ENCODE data around the gene SLC8A1.

SLC8A1 gene

GRCh38 chr2:40219141-40219540, 232.7 kb downstream of the SLC8A1 start:
- no peak overlapping the region for H3K4me3 ChIP-seq (ENCODE audit: low read depth in 1 of 2, low read length in 2 of 2)
- H3K4me1 ChIP-seq (ENCODE audit: control insufficient read depth in 1 of 2, insufficient read depth in 2 of 2, low read length in 2 of 2): peaks cover 5 to 16% of the 10 kb centered on the region in 2 donors
- no peak overlapping the region for H3K9ac ChIP-seq (ENCODE audit: low read depth in 1 of 2, low read length in 2 of 2)
- no peaks in the 10 kb centered on the region for H3K36me3 ChIP-seq (ENCODE audit: control insufficient read depth in 1 of 2, insufficient read depth in 2 of 2, low read length in 2 of 2)
- H3K9me3 ChIP-seq (ENCODE audit: control insufficient read depth in 1 of 2, low read length in 2 of 2): no peaks in the 10 kb centered on the region
- no peak overlapping the region for H3K27ac ChIP-seq (ENCODE audit: low read depth, low read length)
- no peaks in the 10 kb centered on the region for H3K27me3 ChIP-seq (ENCODE audit: control insufficient read depth in 1 of 2, insufficient read depth in 2 of 2, low read length in 2 of 2)

DNA sequence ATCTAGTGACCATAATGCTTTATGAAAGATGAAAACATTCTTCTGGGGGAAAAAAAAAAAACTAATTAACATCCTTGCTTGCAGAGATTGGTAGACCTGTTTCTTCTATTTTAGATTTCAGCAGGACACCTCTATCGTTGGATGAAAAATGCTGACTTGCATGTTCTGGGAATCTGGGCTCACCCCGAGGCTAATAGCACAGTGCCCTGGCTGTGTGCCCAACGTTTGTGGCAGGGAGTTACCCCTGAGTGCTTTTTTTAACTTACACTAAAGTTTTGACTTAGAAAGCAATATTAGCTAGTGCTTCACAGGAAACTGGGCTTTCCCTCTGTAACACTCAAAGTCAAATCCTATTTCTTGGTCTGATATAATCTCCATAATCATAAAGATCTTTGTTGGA, 233.2 kb downstream of the SLC8A1 start:
- Histone ChIP-seq H3K27me3 (ENCODE audit: control insufficient read depth in 1 of 2, insufficient read depth in 2 of 2, low read length in 2 of 2) (no peaks in the 10 kb centered on the region), H3K9ac (ENCODE audit: low read depth in 1 of 2, low read length in 2 of 2) (no peak overlapping the region), H3K27ac (ENCODE audit: low read depth, low read length) (no peak overlapping the region), H3K9me3 (ENCODE audit: control insufficient read depth in 1 of 2, low read length in 2 of 2) (no peaks in the 10 kb centered on the region), H3K36me3 (ENCODE audit: control insufficient read depth in 1 of 2, insufficient read depth in 2 of 2, low read length in 2 of 2) (no peaks in the 10 kb centered on the region), H3K4me3 (ENCODE audit: low read depth in 1 of 2, low read length in 2 of 2) (no peak overlapping the region), H3K4me1 (ENCODE audit: control insufficient read depth in 1 of 2, insufficient read depth in 2 of 2, low read length in 2 of 2) (peaks cover 5 to 16% of the 10 kb centered on the region in 2 donors)

GRCh38 chr2:40213619-40214018, 238.3 kb downstream of the SLC8A1 start:
- Histone ChIP-seq H3K9ac (ENCODE audit: low read depth in 1 of 2, low read length in 2 of 2) (no peak overlapping the region), H3K27me3 (ENCODE audit: control insufficient read depth in 1 of 2, insufficient read depth in 2 of 2, low read length in 2 of 2) (no peaks in the 10 kb centered on the region), H3K9me3 (ENCODE audit: control insufficient read depth in 1 of 2, low read length in 2 of 2) (no peaks in the 10 kb centered on the region), H3K4me3 (ENCODE audit: low read depth in 1 of 2, low read length in 2 of 2) (no peak overlapping the region), H3K36me3 (ENCODE audit: control insufficient read depth in 1 of 2, insufficient read depth in 2 of 2, low read length in 2 of 2) (no peaks in the 10 kb centered on the region), H3K4me1 (ENCODE audit: control insufficient read depth in 1 of 2, insufficient read depth in 2 of 2, low read length in 2 of 2) (peaks cover under 1 to 12% of the 10 kb centered on the region in 2 donors), H3K27ac (ENCODE audit: low read depth, low read length) (no peak overlapping the region)

DNA sequence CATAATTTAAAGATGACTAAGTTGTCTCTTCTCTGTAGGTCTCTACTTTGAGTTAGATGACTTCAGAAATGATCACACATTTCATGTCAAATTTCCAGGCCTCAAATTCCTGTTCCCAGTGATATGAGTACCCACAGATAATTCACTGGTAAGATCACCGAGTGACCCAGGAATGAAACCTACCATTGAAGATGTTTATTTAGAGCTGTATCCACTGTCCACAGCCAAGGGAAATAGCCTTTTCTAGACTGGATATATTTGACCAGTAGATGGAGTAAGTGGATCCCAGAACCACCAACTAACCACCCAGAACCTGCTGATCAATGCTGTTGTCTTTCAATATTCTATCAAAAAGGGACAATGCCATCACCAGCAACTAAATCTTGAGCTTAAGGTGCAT, 238.8 kb downstream of the SLC8A1 start:
- H3K27ac ChIP-seq (ENCODE audit: low read depth, low read length): no peak overlapping the region
- no peaks in the 10 kb centered on the region for H3K9me3 ChIP-seq (ENCODE audit: control insufficient read depth in 1 of 2, low read length in 2 of 2)
- no peak overlapping the region for H3K4me3 ChIP-seq (ENCODE audit: low read depth in 1 of 2, low read length in 2 of 2)
- no peaks in the 10 kb centered on the region for H3K27me3 ChIP-seq (ENCODE audit: control insufficient read depth in 1 of 2, insufficient read depth in 2 of 2, low read length in 2 of 2)
- peaks cover 0 to 7% of the 10 kb centered on the region in 2 donors for H3K4me1 ChIP-seq (ENCODE audit: control insufficient read depth in 1 of 2, insufficient read depth in 2 of 2, low read length in 2 of 2)
- H3K9ac ChIP-seq (ENCODE audit: low read depth in 1 of 2, low read length in 2 of 2): no peak overlapping the region
- H3K36me3 ChIP-seq (ENCODE audit: control insufficient read depth in 1 of 2, insufficient read depth in 2 of 2, low read length in 2 of 2): no peaks in the 10 kb centered on the region

DNA sequence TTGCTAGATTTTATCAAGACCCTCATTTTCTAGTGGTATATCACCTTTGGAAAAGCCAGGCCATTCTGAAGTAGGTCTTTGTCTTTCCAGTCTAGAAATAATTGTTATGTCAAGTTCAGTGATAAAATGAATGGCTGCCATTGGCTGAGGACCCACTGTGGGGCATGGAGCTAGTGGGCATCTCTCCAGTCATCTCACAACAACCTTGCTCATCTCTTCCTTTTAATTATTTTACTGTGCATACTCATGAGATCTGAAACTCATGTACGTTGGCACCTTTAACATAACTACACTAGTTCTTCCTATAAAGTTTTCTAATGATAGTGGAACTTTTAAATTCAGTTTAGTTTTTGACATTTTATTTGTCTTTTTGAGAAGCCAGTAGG, 240.9 kb downstream of the SLC8A1 start:
- Histone ChIP-seq H3K36me3 (ENCODE audit: control insufficient read depth in 1 of 2, insufficient read depth in 2 of 2, low read length in 2 of 2) (no peaks in the 10 kb centered on the region), H3K4me1 (ENCODE audit: control insufficient read depth in 1 of 2, insufficient read depth in 2 of 2, low read length in 2 of 2) (no peaks in the 10 kb centered on the region), H3K27me3 (ENCODE audit: control insufficient read depth in 1 of 2, insufficient read depth in 2 of 2, low read length in 2 of 2) (no peaks in the 10 kb centered on the region), H3K9me3 (ENCODE audit: control insufficient read depth in 1 of 2, low read length in 2 of 2) (no peaks in the 10 kb centered on the region), H3K4me3 (ENCODE audit: low read depth in 1 of 2, low read length in 2 of 2) (no peak overlapping the region), H3K27ac (ENCODE audit: low read depth, low read length) (no peak overlapping the region), H3K9ac (ENCODE audit: low read depth in 1 of 2, low read length in 2 of 2) (no peak overlapping the region)

DNA sequence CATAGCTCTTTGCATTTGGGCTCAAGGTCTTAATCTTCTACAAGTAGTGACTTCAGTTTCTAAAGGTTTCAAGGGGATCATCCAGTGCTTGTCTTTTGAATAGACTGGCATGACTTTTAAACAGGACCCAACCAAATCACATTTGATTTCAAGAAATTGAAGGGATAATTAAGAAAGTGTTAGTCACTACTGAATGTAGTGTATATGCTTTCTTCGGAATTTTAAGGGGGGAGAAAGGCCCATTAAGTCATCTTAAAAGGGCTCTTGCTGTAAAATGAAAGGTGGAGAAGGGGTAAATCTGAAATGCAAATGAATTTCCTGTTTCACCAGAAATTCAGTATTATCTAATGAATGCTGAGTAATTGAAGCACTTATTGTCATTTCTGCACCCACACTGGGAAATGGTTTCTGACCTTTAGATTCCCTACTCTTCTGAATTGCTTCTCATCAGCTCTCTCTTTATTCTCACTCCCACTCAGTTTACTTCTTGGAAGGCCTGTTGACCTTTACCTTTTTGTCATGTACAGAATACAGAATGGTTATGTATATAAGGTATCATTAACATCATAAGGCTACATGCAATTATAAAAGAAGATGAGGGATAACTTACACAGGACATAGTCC, 241.4 kb downstream of the SLC8A1 start:
- Histone ChIP-seq H3K36me3 (ENCODE audit: control insufficient read depth in 1 of 2, insufficient read depth in 2 of 2, low read length in 2 of 2) (no peaks in the 10 kb centered on the region), H3K4me3 (ENCODE audit: low read depth in 1 of 2, low read length in 2 of 2) (no peak overlapping the region), H3K4me1 (ENCODE audit: control insufficient read depth in 1 of 2, insufficient read depth in 2 of 2, low read length in 2 of 2) (no peaks in the 10 kb centered on the region), H3K27ac (ENCODE audit: low read depth, low read length) (no peak overlapping the region), H3K9ac (ENCODE audit: low read depth in 1 of 2, low read length in 2 of 2) (no peak overlapping the region), H3K9me3 (ENCODE audit: control insufficient read depth in 1 of 2, low read length in 2 of 2) (no peaks in the 10 kb centered on the region), H3K27me3 (ENCODE audit: control insufficient read depth in 1 of 2, insufficient read depth in 2 of 2, low read length in 2 of 2) (no peaks in the 10 kb centered on the region)

DNA sequence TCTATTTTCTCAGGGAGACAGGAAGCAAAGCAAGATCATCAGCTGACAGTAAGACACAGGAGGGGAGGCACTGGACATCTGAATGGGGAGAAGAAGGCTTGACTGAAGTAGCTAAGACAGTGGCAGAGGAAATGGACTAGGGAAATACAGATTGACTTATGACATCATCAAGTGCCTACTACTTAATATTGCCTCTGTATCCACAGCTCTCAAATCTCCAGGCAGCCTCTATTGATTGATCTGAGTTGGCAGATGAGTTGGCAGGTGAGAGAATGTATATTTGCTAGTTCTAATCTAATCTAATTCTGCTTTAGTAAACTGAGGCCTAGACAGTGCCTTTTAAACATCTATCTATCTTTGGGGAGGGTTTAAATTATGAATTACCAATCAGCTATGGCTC, 242.1 kb downstream of the SLC8A1 start:
- Histone ChIP-seq H3K4me3 (ENCODE audit: low read depth in 1 of 2, low read length in 2 of 2) (no peak overlapping the region), H3K9ac (ENCODE audit: low read depth in 1 of 2, low read length in 2 of 2) (no peak overlapping the region), H3K27ac (ENCODE audit: low read depth, low read length) (no peak overlapping the region), H3K4me1 (ENCODE audit: control insufficient read depth in 1 of 2, insufficient read depth in 2 of 2, low read length in 2 of 2) (no peaks in the 10 kb centered on the region), H3K36me3 (ENCODE audit: control insufficient read depth in 1 of 2, insufficient read depth in 2 of 2, low read length in 2 of 2) (no peaks in the 10 kb centered on the region), H3K9me3 (ENCODE audit: control insufficient read depth in 1 of 2, low read length in 2 of 2) (no peaks in the 10 kb centered on the region), H3K27me3 (ENCODE audit: control insufficient read depth in 1 of 2, insufficient read depth in 2 of 2, low read length in 2 of 2) (no peaks in the 10 kb centered on the region)

DNA sequence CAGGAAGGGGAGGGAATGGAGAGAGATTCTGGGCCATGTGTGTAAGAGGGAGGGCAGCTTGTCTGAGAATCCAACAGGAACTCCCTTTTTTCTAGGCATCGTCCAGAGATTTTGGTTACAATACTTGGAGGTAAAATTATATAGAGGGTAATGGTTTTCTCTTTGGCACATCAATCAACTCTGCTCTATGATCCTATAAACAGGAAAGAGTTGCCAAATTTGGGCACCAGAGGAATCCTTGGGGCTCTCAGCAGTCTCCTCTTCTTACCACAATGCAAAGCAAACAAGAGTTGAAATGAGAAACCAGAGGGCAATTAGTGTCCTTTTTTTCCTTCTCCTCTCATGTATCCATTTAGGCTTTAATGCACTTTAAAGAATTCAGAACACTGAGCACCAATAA, 243.4 kb downstream of the SLC8A1 start:
- H3K9ac ChIP-seq (ENCODE audit: low read depth in 1 of 2, low read length in 2 of 2): no peak overlapping the region
- no peaks in the 10 kb centered on the region for H3K9me3 ChIP-seq (ENCODE audit: control insufficient read depth in 1 of 2, low read length in 2 of 2)
- H3K27me3 ChIP-seq (ENCODE audit: control insufficient read depth in 1 of 2, insufficient read depth in 2 of 2, low read length in 2 of 2): no peaks in the 10 kb centered on the region
- H3K4me1 ChIP-seq (ENCODE audit: control insufficient read depth in 1 of 2, insufficient read depth in 2 of 2, low read length in 2 of 2): no peaks in the 10 kb centered on the region
- H3K36me3 ChIP-seq (ENCODE audit: control insufficient read depth in 1 of 2, insufficient read depth in 2 of 2, low read length in 2 of 2): no peaks in the 10 kb centered on the region
- no peak overlapping the region for H3K4me3 ChIP-seq (ENCODE audit: low read depth in 1 of 2, low read length in 2 of 2)
- H3K27ac ChIP-seq (ENCODE audit: low read depth, low read length): no peak overlapping the region

GRCh38 chr2:40204268-40204667, 247.6 kb downstream of the SLC8A1 start:
- no peak overlapping the region for H3K27ac ChIP-seq (ENCODE audit: low read depth, low read length)
- no peaks in the 10 kb centered on the region for H3K27me3 ChIP-seq (ENCODE audit: control insufficient read depth in 1 of 2, insufficient read depth in 2 of 2, low read length in 2 of 2)
- no peaks in the 10 kb centered on the region for H3K36me3 ChIP-seq (ENCODE audit: control insufficient read depth in 1 of 2, insufficient read depth in 2 of 2, low read length in 2 of 2)
- H3K4me3 ChIP-seq (ENCODE audit: low read depth in 1 of 2, low read length in 2 of 2): no peak overlapping the region
- H3K4me1 ChIP-seq (ENCODE audit: control insufficient read depth in 1 of 2, insufficient read depth in 2 of 2, low read length in 2 of 2): no peaks in the 10 kb centered on the region
- no peak overlapping the region for H3K9ac ChIP-seq (ENCODE audit: low read depth in 1 of 2, low read length in 2 of 2)
- no peaks in the 10 kb centered on the region for H3K9me3 ChIP-seq (ENCODE audit: control insufficient read depth in 1 of 2, low read length in 2 of 2)

DNA sequence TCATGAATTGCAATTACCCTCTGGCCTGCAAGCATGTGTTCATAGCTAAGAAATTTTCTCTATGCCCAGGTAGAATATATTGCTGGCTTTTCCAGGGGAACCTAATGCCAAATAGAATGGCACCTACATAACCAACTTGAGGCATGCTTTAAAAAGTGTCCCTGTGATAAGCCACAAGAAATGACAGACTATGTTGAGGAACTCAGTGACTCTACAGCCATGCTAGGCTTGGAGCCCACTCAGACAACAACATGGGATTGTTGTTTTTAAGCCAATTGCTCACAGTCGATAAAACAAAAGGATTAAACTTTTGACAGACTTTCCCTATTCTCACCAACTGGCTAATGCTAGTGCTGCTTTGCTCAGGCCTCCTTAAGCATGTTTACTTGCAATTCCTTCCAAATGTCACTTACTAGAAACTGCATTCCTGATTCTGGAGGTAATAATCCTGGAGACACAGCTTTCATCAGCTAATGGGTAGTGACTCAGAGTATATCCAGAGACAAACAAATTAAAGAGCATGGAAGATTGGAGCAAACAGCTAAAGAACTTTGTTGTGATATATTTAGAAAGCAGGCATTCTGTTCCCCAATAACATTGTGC, 249.0 kb downstream of the SLC8A1 start:
- H3K27ac ChIP-seq (ENCODE audit: low read depth, low read length): no peak overlapping the region
- H3K4me3 ChIP-seq (ENCODE audit: low read depth in 1 of 2, low read length in 2 of 2): no peak overlapping the region
- no peaks in the 10 kb centered on the region for H3K36me3 ChIP-seq (ENCODE audit: control insufficient read depth in 1 of 2, insufficient read depth in 2 of 2, low read length in 2 of 2)
- no peaks in the 10 kb centered on the region for H3K4me1 ChIP-seq (ENCODE audit: control insufficient read depth in 1 of 2, insufficient read depth in 2 of 2, low read length in 2 of 2)
- no peak overlapping the region for H3K9ac ChIP-seq (ENCODE audit: low read depth in 1 of 2, low read length in 2 of 2)
- no peaks in the 10 kb centered on the region for H3K9me3 ChIP-seq (ENCODE audit: control insufficient read depth in 1 of 2, low read length in 2 of 2)
- H3K27me3 ChIP-seq (ENCODE audit: control insufficient read depth in 1 of 2, insufficient read depth in 2 of 2, low read length in 2 of 2): no peaks in the 10 kb centered on the region

All from duodenal mucosa (tissue), 2 donors.